Stimulated activated CD4-positive, alpha-beta T cell treated with anti-CD3 and anti-CD28 coated beads, Interleukin-1b, Interleukin-23, amount 100 ng/mL, for 24 hours (primary cell): ENCODE results near the gene MANEA.
"Not testable (repeated sequence)": the region's sequence is repeated elsewhere in the genome, so short reads cannot be mapped to it uniquely, and the experiment has no call there.

ENCODE experiments used
- DNase-seq, 4 experiments: peaks; one replicate each; pipeline ENCODE4 v3.0.0-alpha.2; 2020; ENCODE audit warnings: low read depth in 4 of 4, low spot score in 1 of 4

MANEA gene, protein sequence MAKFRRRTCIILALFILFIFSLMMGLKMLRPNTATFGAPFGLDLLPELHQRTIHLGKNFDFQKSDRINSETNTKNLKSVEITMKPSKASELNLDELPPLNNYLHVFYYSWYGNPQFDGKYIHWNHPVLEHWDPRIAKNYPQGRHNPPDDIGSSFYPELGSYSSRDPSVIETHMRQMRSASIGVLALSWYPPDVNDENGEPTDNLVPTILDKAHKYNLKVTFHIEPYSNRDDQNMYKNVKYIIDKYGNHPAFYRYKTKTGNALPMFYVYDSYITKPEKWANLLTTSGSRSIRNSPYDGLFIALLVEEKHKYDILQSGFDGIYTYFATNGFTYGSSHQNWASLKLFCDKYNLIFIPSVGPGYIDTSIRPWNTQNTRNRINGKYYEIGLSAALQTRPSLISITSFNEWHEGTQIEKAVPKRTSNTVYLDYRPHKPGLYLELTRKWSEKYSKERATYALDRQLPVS

DNA sequence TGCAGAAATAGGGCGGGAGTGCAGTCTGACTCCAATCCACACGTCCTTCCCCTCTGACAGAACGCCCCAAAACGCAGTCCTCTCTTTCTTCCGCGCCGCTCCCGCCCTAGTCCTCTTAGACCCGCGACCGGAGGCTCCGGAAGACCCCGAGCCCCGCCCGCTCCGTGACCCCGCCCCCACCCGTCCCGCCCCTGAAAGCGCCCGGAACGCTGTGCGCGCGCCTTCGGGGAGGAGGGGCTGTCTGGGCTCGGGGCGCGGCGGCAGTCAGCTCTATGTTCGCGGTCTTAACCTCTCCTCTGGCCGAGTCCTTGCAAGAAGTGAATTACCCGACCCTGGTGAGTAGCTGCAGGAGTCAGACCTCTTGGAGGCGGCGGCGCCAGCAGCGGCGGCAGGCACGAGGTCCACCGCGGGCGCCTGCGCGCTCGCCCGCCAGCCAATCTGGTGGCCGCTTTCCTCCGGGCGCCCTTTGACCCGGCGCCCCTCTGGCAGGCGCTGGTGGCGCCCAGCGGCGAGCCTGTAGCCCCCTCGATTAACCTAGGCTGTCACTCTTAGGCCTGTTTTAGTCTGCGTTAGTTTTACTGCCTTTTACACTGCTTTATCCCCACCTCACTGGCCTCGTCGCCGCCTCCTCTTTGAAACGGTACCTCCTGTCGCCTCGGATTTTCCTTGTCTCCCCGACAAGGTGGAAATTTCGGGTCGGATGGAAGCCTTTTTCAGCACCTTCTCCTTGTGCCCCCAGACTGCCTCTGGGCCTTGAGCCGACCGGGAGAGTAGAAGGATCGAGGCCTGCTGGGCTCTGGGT is at the start of gene MANEA:
MANEA (plus strand) TSS at position 232 of the 802 bp plus-strand sequence. CDS start 8,905 bp downstream, outside the sequence.
- DNase-seq: peak; percentile 54 to 74 (median 66)

DNA sequence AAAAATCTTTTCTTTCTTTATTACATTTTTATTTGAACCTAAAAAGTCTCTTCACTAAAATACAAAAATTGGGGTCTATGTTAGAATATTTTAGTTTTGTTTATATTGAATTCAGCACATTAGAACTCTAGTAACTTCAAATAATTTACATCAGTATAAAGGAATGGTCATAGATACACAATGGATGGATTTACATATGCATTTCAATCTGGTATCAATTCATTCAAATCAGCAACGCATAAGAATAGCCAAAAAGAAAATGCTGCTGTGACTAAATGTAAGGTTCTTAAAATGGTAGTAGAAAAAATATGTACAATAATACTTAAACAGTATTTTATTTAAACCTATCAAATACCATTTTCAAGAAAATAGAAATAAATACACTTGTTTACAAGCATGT is 47.6 kb upstream of the MANEA start:
- DNase-seq: no peak

DNA sequence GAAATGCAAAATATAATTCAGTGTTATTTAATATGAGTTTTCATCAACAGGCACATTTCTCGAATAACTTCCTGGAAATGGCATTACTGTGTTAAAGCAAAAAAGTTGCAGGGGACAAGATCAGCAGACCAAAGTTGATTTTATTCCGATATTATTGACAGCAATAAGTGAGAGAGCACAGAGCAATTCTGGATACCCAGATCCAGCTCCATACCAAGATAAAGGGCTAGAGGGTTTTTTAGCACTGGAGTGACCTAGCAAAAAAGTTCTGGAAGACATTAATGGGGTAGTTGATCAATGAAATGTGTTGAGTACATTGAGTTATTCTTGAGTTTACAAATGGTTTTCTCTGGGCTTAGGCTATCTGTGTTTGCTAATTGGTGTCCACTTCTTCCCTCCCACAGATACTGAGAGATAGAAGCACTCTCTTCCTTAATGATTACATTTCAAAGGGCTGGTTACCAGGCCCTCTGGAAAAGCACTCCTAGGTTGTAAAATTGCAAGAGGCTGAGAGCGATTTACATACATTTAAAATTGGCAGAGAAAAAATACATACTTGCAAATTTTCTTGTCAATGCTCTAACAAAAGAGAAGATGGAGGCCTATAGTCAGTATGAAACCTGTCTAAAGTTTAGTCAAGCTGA is 47.0 kb upstream of the MANEA start:
- DNase-seq: no peak

GRCh38 chr6:95543798-95544197 is 33.5 kb upstream of the MANEA start:
- DNase-seq: no peak

DNA sequence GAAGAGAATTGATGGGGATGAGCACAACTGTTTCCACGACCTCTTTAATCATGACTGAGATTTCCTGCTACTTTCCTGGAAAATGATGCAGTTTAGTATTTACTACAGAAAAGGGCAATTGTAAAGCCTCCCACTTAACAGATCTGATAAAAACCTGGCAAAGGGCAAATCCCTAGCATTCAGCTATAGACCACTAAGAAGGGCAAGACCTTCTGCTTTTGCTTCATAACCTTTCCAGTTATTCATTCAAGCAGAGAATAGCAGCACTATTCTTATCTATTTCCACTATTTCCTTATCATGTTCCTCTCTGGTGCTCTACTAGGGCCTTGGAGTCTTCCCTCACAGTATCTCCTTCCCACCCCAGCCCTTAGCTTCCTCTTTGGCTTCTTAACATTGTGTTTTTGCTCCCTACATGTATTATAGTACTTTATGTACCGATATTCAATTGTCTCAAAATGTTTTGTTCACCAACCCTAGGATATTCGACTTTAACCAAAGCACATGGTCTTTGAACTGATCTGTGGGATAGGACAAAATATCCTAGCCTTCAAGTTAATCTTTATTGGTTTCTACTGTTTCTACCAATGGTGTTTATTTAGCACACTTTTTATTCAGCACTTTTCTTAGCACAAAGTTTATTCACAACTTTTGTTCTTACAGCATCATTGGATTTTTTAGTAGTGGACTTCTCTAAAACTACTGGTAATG is 32.7 kb upstream of the MANEA start:
- no peak for DNase-seq

- no peak for DNase-seq
Observed at GRCh38 chr6:95545226-95545625, 32.1 kb upstream of the MANEA start.

DNA sequence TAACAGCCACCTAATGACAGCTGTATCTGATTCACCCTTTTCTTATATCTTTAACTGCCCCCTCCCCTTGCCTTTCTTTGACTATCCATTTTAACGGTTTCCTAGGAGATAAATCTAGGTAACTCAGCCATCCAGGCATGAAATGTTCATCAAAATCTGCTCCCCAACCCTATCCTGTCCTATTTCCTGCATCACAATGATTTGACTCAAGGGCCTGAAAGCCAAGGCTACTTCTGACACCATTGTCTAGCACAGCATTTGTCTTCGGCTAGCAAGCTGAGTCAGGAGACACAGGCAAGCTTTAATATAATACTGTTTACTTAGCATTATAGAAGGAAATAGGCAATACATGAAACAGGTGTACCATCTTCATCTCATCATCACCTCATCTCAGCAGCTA is 31.6 kb upstream of the MANEA start:
- DNase-seq: no peak

DNA sequence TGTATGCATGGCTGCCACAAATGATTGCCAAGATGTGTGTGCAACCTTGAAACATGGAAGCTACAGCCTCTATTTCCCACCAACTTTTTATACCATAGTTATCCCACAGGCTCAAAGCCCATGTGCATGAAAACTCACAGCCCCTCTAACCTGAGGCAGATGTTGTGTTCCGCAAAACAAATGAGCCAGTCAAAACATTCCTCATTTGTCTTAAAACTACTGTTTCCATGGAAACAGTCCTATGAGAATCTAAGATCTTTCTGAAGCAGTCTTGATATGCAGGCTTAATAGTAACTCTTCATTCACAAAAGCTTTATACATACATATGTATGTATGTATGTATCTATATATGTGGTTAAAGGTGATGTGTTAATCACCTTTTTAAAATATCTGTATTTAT is 31.2 kb upstream of the MANEA start:
- no peak for DNase-seq

GRCh38 chr6:95547043-95547442 is 30.3 kb upstream of the MANEA start:
- DNase-seq: no peak

DNA sequence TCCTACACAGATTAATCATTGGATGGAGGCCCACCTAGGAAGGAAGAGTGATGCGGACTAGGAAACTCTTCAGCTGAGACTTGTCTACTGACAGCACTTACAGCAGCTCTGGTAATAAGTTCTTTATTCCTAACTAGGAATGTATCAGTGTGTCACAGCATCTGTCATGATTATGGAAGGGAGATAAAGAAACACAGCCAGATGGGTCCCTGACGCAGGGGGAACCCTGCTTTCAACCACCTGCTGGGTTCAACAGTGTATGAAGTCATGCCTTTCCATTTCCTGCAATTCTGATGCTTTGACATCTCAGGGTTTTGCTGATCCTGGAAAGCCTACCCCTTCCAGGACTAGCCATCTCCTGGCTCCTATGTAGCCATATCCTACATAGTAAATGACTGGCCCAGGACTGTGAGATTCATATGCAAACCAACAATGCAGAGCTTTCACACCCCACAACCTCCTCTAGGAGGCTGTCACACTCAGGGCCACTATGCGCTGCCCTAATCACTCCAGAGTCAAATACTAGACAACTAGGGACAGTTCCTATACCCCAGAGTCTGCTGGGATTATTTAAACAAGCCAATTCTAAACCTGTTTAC is 29.0 kb upstream of the MANEA start:
- no peak for DNase-seq

DNA sequence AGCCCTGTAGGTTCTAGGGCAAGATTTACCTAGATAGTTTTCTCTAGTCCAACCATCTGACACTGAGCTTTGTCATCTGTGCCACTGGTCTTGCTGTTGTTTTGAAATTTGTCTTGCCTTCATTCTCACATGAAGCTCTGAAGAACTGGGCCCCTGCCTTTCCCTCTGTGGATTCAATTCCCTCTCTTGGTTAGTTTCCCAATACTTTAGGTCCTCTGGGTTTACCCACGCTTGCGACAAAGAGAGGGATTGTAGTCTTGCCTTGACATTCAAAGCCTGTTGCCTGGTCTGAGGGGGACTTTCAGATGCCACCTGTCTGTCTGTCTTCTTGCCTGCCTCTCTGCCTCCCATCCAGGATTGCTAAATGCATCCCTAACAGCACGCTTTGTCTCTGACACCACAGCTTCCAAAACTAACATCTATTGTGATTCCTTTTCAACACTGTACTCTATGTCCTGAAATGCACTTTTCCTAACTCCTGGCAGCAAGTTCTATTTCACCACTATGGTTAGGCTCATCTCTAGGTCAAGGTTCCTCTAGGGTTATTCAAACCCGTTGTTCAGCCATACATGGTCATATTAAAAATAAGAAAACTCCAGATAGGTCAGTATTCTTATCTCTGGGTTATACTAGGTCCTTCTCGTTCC is 25.5 kb upstream of the MANEA start:
- no peak for DNase-seq

- DNase-seq: no peak
Observed at GRCh38 chr6:95553880-95554279, 23.5 kb upstream of the MANEA start.

GRCh38 chr6:95560956-95561355 is 16.4 kb upstream of the MANEA start:
- DNase-seq: not testable (repeated sequence)

DNA sequence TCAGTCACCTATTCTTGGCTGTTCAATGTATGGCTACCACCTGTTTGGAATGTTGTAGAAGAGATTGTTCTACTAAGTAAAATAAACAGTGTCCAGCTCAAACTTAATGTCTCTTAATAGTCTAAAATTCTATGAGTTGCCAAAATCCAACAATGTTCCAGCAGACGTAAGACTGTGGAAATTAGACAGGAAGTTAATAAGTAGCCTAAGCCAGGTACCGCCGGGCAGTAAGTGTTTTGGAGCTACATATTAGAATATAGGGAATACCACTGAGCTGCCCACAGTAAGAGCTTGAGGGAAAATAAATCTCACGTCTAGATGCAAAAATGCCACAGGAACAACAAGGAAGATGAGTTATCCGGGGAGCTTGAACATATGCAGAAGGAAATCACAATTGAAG is 7.8 kb upstream of the MANEA start:
- DNase-seq: no peak

DNA sequence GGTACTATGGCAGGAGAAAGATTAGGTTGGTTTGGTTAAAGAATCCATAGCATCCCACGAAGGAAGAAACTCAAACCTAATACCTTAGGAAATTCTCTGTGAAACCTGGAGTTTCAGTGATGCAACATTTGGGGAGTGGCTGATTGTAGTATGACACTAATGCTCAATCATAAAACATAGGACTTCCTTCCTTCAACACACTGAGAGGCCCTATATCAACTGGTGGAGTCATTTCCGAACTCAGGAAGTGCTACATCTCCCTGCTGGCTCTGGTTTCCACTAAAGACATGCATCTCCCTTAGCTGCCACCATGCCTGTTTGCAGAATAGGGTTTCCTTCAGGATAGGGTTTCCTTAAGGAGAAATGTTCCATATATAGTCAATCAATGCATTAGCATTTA is 5.2 kb upstream of the MANEA start:
- no peak for DNase-seq

- no peak for DNase-seq
Observed at GRCh38 chr6:95574811-95575210, 2.5 kb upstream of the MANEA start.

- no peak for DNase-seq
Observed at GRCh38 chr6:95576218-95576997, 927 bp upstream of the MANEA start.

DNA sequence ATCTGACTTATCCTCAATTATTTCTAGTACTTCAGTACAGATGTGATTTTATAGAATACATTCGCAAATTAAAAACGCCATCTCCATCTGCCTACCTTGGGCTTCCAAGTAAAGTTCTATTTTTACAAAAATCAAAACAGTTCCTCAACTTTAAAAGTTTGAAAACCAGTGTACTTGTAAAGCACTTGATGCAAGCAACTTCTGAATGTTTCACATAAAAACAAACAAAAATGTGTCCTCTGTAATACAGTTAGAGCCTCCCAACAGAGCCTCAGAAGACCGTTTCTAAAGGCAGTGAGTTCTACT is 384 bp upstream of the MANEA start:
- no peak for DNase-seq

DNA sequence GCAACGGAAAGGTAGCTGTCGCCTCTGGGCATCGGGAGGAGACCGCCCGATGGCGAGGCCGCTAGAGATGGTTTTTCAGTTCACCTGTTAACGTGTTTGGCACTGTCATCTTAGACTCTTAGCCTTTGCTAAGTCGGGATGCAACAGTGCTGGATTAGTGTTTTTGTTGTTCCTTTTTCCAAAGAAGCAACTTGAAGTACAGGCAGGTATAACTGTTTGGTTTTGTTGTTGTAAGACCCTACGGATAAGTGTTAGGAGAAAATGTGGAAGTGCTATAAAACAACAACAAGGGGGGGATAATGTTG is 723 bp downstream of the MANEA start:
- no peak for DNase-seq

- DNase-seq: no peak
Observed at GRCh38 chr6:95581073-95581472, 3.7 kb downstream of the MANEA start.
